Glomerular visceral epithelial cell (primary cell): ENCODE measurements around the gene R3HCC1L.
"Not testable (repeated sequence)": the region's sequence is repeated elsewhere in the genome, so short reads cannot be mapped to it uniquely, and the experiment has no call there.

Experiments
- DNase-seq: peaks from one replicate; pipeline ENCODE4 v3.0.0-alpha.2; 2016; ENCODE audit errors: extremely low spot score

Gene R3HCC1L

GRCh38 chr10:98172495-98172894 lies 38.0 kb downstream of the R3HCC1L start:
- DNase-seq, result no peak

- no peak for DNase-seq
These were observed 38.8 kb downstream of the R3HCC1L start for GRCh38 chr10:98173260-98173659.

- not testable (repeated sequence) for DNase-seq
These were observed 48.0 kb downstream of the R3HCC1L start for GRCh38 chr10:98182351-98182915.

GRCh38 chr10:98186681-98187080 lies 52.2 kb downstream of the R3HCC1L start:
- no peak for DNase-seq

GRCh38 chr10:98190773-98191172 lies 56.3 kb downstream of the R3HCC1L start:
- DNase-seq, result not testable (repeated sequence)

GRCh38 chr10:98193037-98193436 lies 58.6 kb downstream of the R3HCC1L start:
- no peak for DNase-seq

GRCh38 chr10:98194633-98195032 lies 60.2 kb downstream of the R3HCC1L start:
- no peak for DNase-seq

GRCh38 chr10:98195120-98195519 lies 60.7 kb downstream of the R3HCC1L start:
- no peak for DNase-seq

- DNase-seq, result no peak
These were observed 62.5 kb downstream of the R3HCC1L start for GRCh38 chr10:98196985-98197384.

GRCh38 chr10:98201760-98202159 lies 67.3 kb downstream of the R3HCC1L start:
- no peak for DNase-seq

GRCh38 chr10:98202378-98202777 lies 67.9 kb downstream of the R3HCC1L start:
- DNase-seq, result no peak

GRCh38 chr10:98205351-98205750 lies 70.9 kb downstream of the R3HCC1L start:
- DNase-seq, result no peak

- DNase-seq, result no peak
These were observed 74.5 kb downstream of the R3HCC1L start for GRCh38 chr10:98208925-98209324.

- no peak for DNase-seq
These were observed 75.0 kb downstream of the R3HCC1L start for GRCh38 chr10:98209441-98209840.

GRCh38 chr10:98212196-98212595 lies 77.7 kb downstream of the R3HCC1L start:
- no peak for DNase-seq

GRCh38 chr10:98213740-98214139 lies 79.3 kb downstream of the R3HCC1L start:
- no peak for DNase-seq

GRCh38 chr10:98215373-98215772 lies 80.9 kb downstream of the R3HCC1L start:
- DNase-seq, result no peak

- DNase-seq, result no peak
These were observed 83.3 kb downstream of the R3HCC1L start for GRCh38 chr10:98217801-98218200.

- DNase-seq, result no peak
These were observed 89.4 kb downstream of the R3HCC1L start for GRCh38 chr10:98223874-98224273.

GRCh38 chr10:98224509-98224908 lies 90.1 kb downstream of the R3HCC1L start:
- no peak for DNase-seq

- no peak for DNase-seq
These were observed 90.5 kb downstream of the R3HCC1L start for GRCh38 chr10:98224996-98225395.

GRCh38 chr10:98226508-98227144 lies 92.2 kb downstream of the R3HCC1L start:
- no peak for DNase-seq

GRCh38 chr10:98227713-98228112 lies 93.3 kb downstream of the R3HCC1L start:
- not testable (repeated sequence) for DNase-seq

GRCh38 chr10:98228266-98228665 lies 93.8 kb downstream of the R3HCC1L start:
- DNase-seq, result not testable (repeated sequence)
